H1 (cell line): ENCODE results near the gene FJX1. TPM values are rescaled to one million over a fixed set of nuclear protein-coding genes. Genes with fewer than 3 reads are reported as not detected.

Source experiments
- BCL11A ChIP-seq, 2 experiments: IDR thresholded peaks; one replicate each; pipeline ENCODE4 v1.6.1; 2011; ENCODE audit warnings: low read depth in 2 of 2, low read length in 2 of 2, mild to moderate bottlenecking in 2 of 2
- CREB1 ChIP-seq: IDR thresholded peaks from 2 replicates; pipeline ENCODE4 v1.6.1; 2012; ENCODE audit warnings: inconsistent platforms
- KDM1A ChIP-seq: fragments of 200-600, 300-600 bp; sonication (generic); IDR thresholded peaks from 2 replicates; pipeline ENCODE4 v1.7.1; 2016; ENCODE audit warnings: mild to moderate bottlenecking, low read length, borderline replicate concordance
- polyA plus RNA-seq, 7 experiments: library from polyadenylated mRNA; depleted of rRNA in 3 of 7; stranded (reverse) in 5 of 7; unstranded in 2 of 7; fragments of >200 nt in 5 of 7; fragments of 200-250 nt in 2 of 7; gene quantifications; 1 replicate in 5 of 7; 2 replicates in 1 of 7; 4 replicates in 1 of 7; pipeline versions ENCODE4 v1.2.1 to v1.2.3, GENCODE V29; 2011 to 2013; ENCODE audit warnings: missing spikeins in 2 of 7, mixed read lengths in 2 of 7
- total RNA-seq: library from RNA; stranded (reverse); fragmentation: NEBNext Ultra II Directional; extraction: Animal tissue kit (Norgen Biotek cat#: 25700); gene quantifications from 2 replicates; pipeline ENCODE4 v1.2.1, GENCODE V29; 2021

Gene FJX1
- total and polyA plus RNA-seq, 2 of the 8 experiments (the other 6 are each of a cell fraction or from before 2014, with no cell fraction given), result 6.3 to 13.3 TPM

DNA sequence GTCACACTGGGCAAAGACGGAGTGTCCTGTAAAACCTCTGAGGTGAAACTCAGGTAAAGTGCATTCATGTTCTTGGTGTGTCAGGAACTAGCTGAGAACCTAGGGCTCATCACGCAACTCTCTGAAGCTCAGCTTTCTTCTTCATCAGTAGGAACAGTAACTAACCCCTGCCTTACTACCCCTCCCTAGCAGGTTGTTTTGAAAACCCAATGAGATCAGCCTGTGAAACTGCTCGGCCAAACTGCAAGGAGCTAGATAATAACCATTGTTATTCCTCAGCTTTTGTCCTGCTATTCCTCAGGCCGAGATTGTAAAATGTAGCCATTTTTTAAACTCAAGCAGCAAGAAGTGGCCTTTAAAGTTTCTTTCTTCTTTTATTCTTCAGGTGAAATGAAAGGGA, 9.8 kb upstream of the FJX1 start (continued):
- no peak for TF ChIP-seq CREB1
- TF ChIP-seq BCL11A (IDR thresholded peaks at IDR 0.05; ENCODE audit: low read depth in 2 of 2, low read length in 2 of 2), result no peak
- no peak for TF ChIP-seq KDM1A
